HEK293T (cell line): Measurements from ENCODE around the gene CISH.

Source experiments
- ARNT ChIP-seq: fragments of 450-650 bp; IDR thresholded peaks from 2 replicates; pipeline ENCODE4 v1.6.1; 2017; ENCODE audit warnings: mild to moderate bottlenecking
- BHLHE40 ChIP-seq: fragments of 450-650 bp; IDR thresholded peaks from 2 replicates; pipeline ENCODE4 v1.6.1; 2016; ENCODE audit warnings: mild to moderate bottlenecking, moderate library complexity, borderline replicate concordance
- CTBP1 ChIP-seq: fragments of 450-650 bp; IDR thresholded peaks from 2 replicates; pipeline ENCODE4 v1.6.1; 2016; ENCODE audit warnings: borderline replicate concordance
- ELF4 ChIP-seq: fragments of 450-650 bp; IDR thresholded peaks from 2 replicates; pipeline ENCODE4 v1.6.1; 2017; ENCODE audit warnings: antibody characterized with exemption
- FOXA1 ChIP-seq: fragments of 450-650 bp; IDR thresholded peaks from 2 replicates; pipeline ENCODE4 v1.6.1; 2016; ENCODE audit warnings: mild to moderate bottlenecking
- FOXK2 ChIP-seq: fragments of 450-650 bp; IDR thresholded peaks from 2 replicates; pipeline ENCODE4 v1.6.1; 2016; ENCODE audit warnings: mild to moderate bottlenecking
- FOXM1 ChIP-seq: fragments of 450-650 bp; IDR thresholded peaks from 2 replicates; pipeline ENCODE4 v1.6.1; 2017; ENCODE audit warnings: mild to moderate bottlenecking, borderline replicate concordance
- HDGF ChIP-seq: fragments of 450-650 bp; IDR thresholded peaks from 2 replicates; pipeline ENCODE4 v1.6.1; 2017; ENCODE audit warnings: antibody characterized with exemption, borderline replicate concordance
- L3MBTL2 ChIP-seq: fragments of 450-650 bp; conservative IDR thresholded peaks from 2 replicates; pipeline ENCODE4 v1.6.1; 2016; ENCODE audit warnings: mild to moderate bottlenecking
- NFRKB ChIP-seq: fragments of 450-650 bp; IDR thresholded peaks from 2 replicates; pipeline ENCODE4 v1.6.1; 2016; ENCODE audit warnings: mild to moderate bottlenecking, moderate library complexity
- PKNOX1 ChIP-seq: fragments of 450-650 bp; IDR thresholded peaks from 2 replicates; pipeline ENCODE4 v1.6.1; 2016
- SP1 ChIP-seq: fragments of 450-650 bp; IDR thresholded peaks from 2 replicates; pipeline ENCODE4 v1.6.1; 2017
- TARDBP ChIP-seq: fragments of 450-650 bp; IDR thresholded peaks from 2 replicates; pipeline ENCODE4 v1.6.1; 2016
- ZNF384 ChIP-seq: fragments of 450-650 bp; IDR thresholded peaks from 2 replicates; pipeline ENCODE4 v1.6.1; 2016

GRCh38 chr3:50639055-50639494, 27.5 kb upstream of the CISH start:
- TF ChIP-seq PKNOX1: no peak
- no peak for TF ChIP-seq NFRKB
- TF ChIP-seq FOXA1: no peak
- TF ChIP-seq L3MBTL2: no peak
- no peak for TF ChIP-seq ELF4
- TF ChIP-seq FOXK2: no peak
- TF ChIP-seq FOXM1: no peak
- TF ChIP-seq HDGF: no peak
- no peak for TF ChIP-seq SP1
- no peak for TF ChIP-seq BHLHE40
- TF ChIP-seq TARDBP: no peak
- TF ChIP-seq ARNT: no peak
- TF ChIP-seq ZNF384: no peak
- TF ChIP-seq CTBP1: no peak
